ENCODE data around the gene PRXL2B. TPM values are rescaled to one million over a fixed set of nuclear protein-coding genes. Genes with fewer than 3 reads are reported as not detected.

Gene PRXL2B
- total and polyA plus RNA-seq, 7 donors = 0.97 to 3.9 (median 2.6) TPM

DNA sequence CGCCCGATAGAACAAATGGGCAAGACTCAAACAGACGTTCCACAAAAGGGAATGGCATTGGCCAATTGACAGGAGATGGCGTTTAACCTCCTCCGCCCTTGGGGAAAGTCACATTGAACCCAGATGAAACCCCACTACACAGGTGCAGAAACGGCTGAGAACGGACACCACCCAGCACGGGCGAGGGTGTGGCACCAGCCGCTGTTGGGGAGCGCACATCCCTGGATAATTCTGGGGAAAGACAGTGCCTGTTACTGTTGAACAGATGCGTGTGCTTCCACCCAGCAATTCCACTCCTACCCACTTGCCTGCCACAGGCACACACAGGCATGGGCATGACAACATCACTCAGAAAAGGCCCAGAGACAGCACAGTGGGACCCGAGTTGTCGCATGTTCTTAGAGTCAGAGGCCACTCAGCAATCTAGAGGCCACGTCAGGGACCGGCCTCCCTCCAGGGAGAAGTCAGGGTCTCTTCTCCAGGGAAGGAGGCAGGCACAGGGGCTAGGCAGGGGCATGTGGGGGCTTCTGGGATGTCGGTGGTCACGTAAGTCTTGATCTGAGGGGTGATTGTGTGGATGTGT, 15.2 kb downstream of the PRXL2B start:
- no peaks in the 10 kb centered on the region for H3K9me3 ChIP-seq
- intact Hi-C loops (cut with DNase I) = no loop called here
- H3K36me3 ChIP-seq (ENCODE audit: insufficient read depth in 1 of 2, low read depth in 1 of 2) = no peaks in the 10 kb centered on the region
- DNase-seq = no peak
- no peak overlapping the region for H3K27ac ChIP-seq
- no peak for TF ChIP-seq CTCF (IDR thresholded peaks at IDR 0.05)
- no peak for ATAC-seq
- WGBS, 3 donors = 76 to 84% (median 83%) methylated on average over 18 of the region's 18 CpGs
- no peaks in the 10 kb centered on the region for H3K4me1 ChIP-seq
- peaks cover 0 to 27% (median 5%) of the 10 kb centered on the region in 3 donors for H3K27me3 ChIP-seq (ENCODE audit: insufficient read depth in 3 of 3, low read length in 2 of 3)
- H3K4me3 ChIP-seq = no peak overlapping the region

- intact Hi-C loops (cut with DNase I) = no loop called here
- ATAC-seq (no peak), DNase-seq (no peak)
- Histone ChIP-seq H3K9me3 (no peaks in the 10 kb centered on the region), H3K27ac (no peak overlapping the region), H3K4me1 (no peaks in the 10 kb centered on the region), H3K27me3 (ENCODE audit: insufficient read depth in 3 of 3, low read length in 2 of 3) (peaks cover 0 to 27% (median 5%) of the 10 kb centered on the region in 3 donors), H3K36me3 (ENCODE audit: insufficient read depth in 1 of 2, low read depth in 1 of 2) (no peaks in the 10 kb centered on the region), H3K4me3 (no peak overlapping the region)
- 72 to 75% (median 75%) methylated on average over 15 of the region's 15 CpGs for WGBS, 3 donors
- TF ChIP-seq CTCF (IDR thresholded peaks at IDR 0.05) = no peak
These were observed 15.8 kb downstream of the PRXL2B start for GRCh38 chr1:2602311-2602835.

DNA sequence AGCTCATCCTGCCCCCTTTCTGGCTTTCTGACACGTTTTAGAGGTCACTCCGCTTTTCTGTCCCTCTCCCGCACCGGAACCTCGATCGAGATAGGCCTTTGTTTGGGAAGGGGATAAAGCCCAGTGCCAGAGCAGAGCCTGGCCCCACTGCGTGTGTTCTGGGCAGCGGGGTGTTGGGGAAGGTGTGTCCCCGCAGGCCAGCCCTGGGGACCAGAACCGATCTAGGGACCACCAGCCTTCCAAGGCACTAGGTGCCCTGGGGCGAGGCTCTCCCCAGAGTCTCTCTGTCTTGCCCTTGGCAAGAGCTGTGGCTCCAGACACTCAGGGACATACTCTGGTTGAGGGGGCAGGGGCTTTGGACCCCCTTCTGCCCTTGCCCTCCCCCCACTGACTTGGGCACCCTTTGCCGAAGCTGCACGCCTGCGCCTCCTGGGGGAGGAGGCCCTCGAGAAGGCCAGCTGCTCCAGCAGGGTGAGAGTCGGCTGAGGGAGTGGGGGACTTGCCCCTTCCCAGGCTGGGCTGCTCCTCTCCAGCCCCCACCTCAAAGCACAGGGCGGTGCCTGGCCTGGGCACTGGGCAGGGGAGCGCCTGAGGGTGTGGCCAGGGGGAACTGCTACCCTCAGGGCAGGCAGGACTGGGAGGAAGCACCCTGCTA, 16.4 kb downstream of the PRXL2B start:
- H3K4me3 ChIP-seq = no peak overlapping the region
- intact Hi-C loops (cut with DNase I) = no loop called here
- H3K36me3 ChIP-seq (ENCODE audit: insufficient read depth in 1 of 2, low read depth in 1 of 2) = no peaks in the 10 kb centered on the region
- H3K9me3 ChIP-seq = no peaks in the 10 kb centered on the region
- no peak for TF ChIP-seq CTCF (IDR thresholded peaks at IDR 0.05)
- 69 to 71% (median 69%) methylated on average over 18 of the region's 18 CpGs for WGBS, 3 donors
- H3K27me3 ChIP-seq (ENCODE audit: insufficient read depth in 3 of 3, low read length in 2 of 3) = peaks cover 0 to 27% (median 5%) of the 10 kb centered on the region in 3 donors
- no peaks in the 10 kb centered on the region for H3K4me1 ChIP-seq
- DNase-seq (peak in 1 of 2 donors; percentile 39), ATAC-seq (no peak)
- no peak overlapping the region for H3K27ac ChIP-seq

DNA sequence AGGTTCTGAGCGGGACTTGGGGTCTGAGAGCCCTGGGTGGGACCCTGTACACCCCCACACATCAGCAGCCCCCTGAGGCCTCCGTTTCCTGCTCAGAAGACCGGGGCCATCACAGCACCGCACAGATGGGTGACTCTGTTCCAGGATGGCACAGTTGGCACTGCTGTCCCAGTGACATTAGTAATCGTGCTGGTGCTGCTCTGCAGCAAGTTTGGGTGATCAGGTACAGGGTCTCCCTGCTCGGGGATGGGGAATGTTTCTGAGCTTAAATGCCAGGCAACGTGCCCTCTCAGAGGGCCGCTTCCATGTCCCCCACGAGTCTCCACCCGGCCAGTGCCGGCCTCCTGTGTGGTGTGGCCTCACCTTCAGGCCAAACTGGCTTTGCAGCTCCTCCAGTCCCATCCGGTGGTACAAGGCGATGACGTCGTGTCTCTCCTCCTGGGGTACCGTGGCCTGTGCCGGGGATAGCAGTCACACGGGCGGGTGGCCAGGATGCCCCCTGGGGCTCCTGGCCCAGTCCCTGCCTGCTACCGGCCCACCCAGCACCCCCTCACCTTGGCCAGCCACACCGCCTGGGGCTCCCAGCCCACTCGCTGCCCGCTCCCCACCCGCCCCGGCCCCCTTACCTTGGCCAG, 17.1 kb downstream of the PRXL2B start:
- no peaks in the 10 kb centered on the region for H3K4me1 ChIP-seq
- peaks cover 0 to 27% (median 5%) of the 10 kb centered on the region in 3 donors for H3K27me3 ChIP-seq (ENCODE audit: insufficient read depth in 3 of 3, low read length in 2 of 3)
- no peaks in the 10 kb centered on the region for H3K9me3 ChIP-seq
- intact Hi-C loops (cut with DNase I) = no loop called here
- ATAC-seq (no peak), DNase-seq (no peak)
- no peaks in the 10 kb centered on the region for H3K36me3 ChIP-seq (ENCODE audit: insufficient read depth in 1 of 2, low read depth in 1 of 2)
- WGBS, 3 donors = 67 to 79% (median 73%) methylated on average over 22 to 25 of the region's 25 CpGs
- TF ChIP-seq CTCF (IDR thresholded peaks at IDR 0.05) = no peak
- no peak overlapping the region for H3K27ac ChIP-seq
- H3K4me3 ChIP-seq = no peak overlapping the region

Data from psoas muscle (tissue), 8 donors.